ENCODE data around the gene ZNF107. TPM values are rescaled to one million over a fixed set of nuclear protein-coding genes. Genes with fewer than 3 reads are reported as not detected.
A peak's percentile ranks its signal among the peaks of the same experiment; 100 is the strongest.

ZNF107 gene
- total and polyA plus RNA-seq, 2 of the 4 experiments (the other 2 are of a cell fraction) = 2.0 to 2.5 TPM

- Histone ChIP-seq H3K4me2 (ENCODE audit: low read depth, low read length) (no peak overlapping the region), H2BK20ac (ENCODE audit: low read depth, low read length) (no peak overlapping the region), H2BK15ac (ENCODE audit: low read depth, low read length) (no peak overlapping the region), H3K56ac (ENCODE audit: extremely low read depth, insufficient read depth, low read length) (no peak overlapping the region), H4K91ac (ENCODE audit: insufficient read depth, low read depth, low read length) (no peak overlapping the region), H3K4me3 (ENCODE audit: insufficient read depth, low read depth, low read length) (no peak overlapping the region), H3K9ac (ENCODE audit: low read depth, low read length) (no peak overlapping the region), H2BK5ac (ENCODE audit: low read depth, low read length, poor library complexity, severe bottlenecking) (no peak overlapping the region), H3K79me1 (ENCODE audit: low read depth in 1 of 2, low read length in 2 of 2) (no peaks in the 10 kb centered on the region), H4K8ac (ENCODE audit: low read depth in 2 of 2, low read length in 2 of 2) (no peak overlapping the region), H3K9me3 (ENCODE audit: control insufficient read depth, insufficient read depth, low read length) (peaks cover 5% of the 10 kb centered on the region; the same call in 1 of the 2 replicates), H2AFZ (replicated peaks; ENCODE audit: low read length, poor library complexity) (no peak overlapping the region), H3K14ac (replicated peaks; ENCODE audit: low read depth, low read length) (no peak overlapping the region), H4K5ac (ENCODE audit: low read depth, low read length) (no peak overlapping the region), H2BK120ac (ENCODE audit: low read depth, low read length) (no peak overlapping the region), H2AK9ac (replicated peaks; ENCODE audit: low read depth, low read length, poor library complexity) (no peak overlapping the region), H3K4me1 (ENCODE audit: control insufficient read depth, insufficient read depth, low read length) (no peaks in the 10 kb centered on the region), H4K20me1 (ENCODE audit: insufficient read depth, low read length) (no peaks in the 10 kb centered on the region), H3K27ac (ENCODE audit: insufficient read depth, low read length) (no peak overlapping the region), H3K36me3 (ENCODE audit: control insufficient read depth, insufficient read depth, low read length) (no peaks in the 10 kb centered on the region), H3K27me3 (ENCODE audit: control insufficient read depth, insufficient read depth, low read length) (no peaks in the 10 kb centered on the region), H3K18ac (ENCODE audit: low read depth, low read length) (no peak overlapping the region), H3K4ac (ENCODE audit: low read depth, low read length) (no peak overlapping the region), H3K9me1 (ENCODE audit: insufficient read depth, low read length) (no peaks in the 10 kb centered on the region), H3K23ac (ENCODE audit: low read depth, low read length) (no peak overlapping the region), H2AK5ac (ENCODE audit: low read depth, low read length) (no peak overlapping the region)
- WGBS, 2 experiments (ENCODE audit: extremely low coverage in 2 of 2, insufficient read length in 1 of 2) = no CpG with 5 or more reads among the region's 1 CpG
- in situ Hi-C loops (cut with MboI; ENCODE audit: low sequenced_read_pairs) = no loop called here
- ATAC-seq (ENCODE audit: low read depth) (no peak), DNase-seq (no peak)
- dilution Hi-C loops (cut with HindIII; ENCODE audit: low sequenced_read_pairs, unreplicated experiment) = no loop called here
- TF ChIP-seq NFE2L2 (IDR thresholded peaks at IDR 0.05; ENCODE audit: low read depth, low read length) (no peak), CEBPB (IDR thresholded peaks at IDR 0.05; ENCODE audit: low read depth, low read length) (peak; percentile 48), USF2 (IDR thresholded peaks at IDR 0.05; ENCODE audit: low read depth, low read length) (no peak), ELK1 (IDR thresholded peaks at IDR 0.05; ENCODE audit: borderline replicate concordance, low read depth, low read length) (no peak), CTCF (conservative IDR thresholded peaks at IDR 0.05; ENCODE audit: low read depth, low read length) (no peak), CHD1 (IDR thresholded peaks at IDR 0.05; ENCODE audit: low read depth, low read length) (no peak), MAZ (IDR thresholded peaks at IDR 0.05; ENCODE audit: borderline replicate concordance, low read depth, low read length) (no peak), RFX5 (IDR thresholded peaks at IDR 0.05; ENCODE audit: low read depth, low read length) (no peak), BHLHE40 (IDR thresholded peaks at IDR 0.05; ENCODE audit: low read depth, low read length) (no peak)
- BruUV-seq (replicated peaks) = no TSS peak
- POLR2A ChIA-PET (ENCODE audit: unreplicated experiment) = no interaction called here
- intact Hi-C loops (cut with micrococcal nuclease) = no loop called here
- CTCF ChIA-PET = no interaction called here
Measured at GRCh38 chr7:64632029-64632428, 33.9 kb upstream of the ZNF107 start.
